Heart left ventricle (tissue), 16 donors: ENCODE data around the gene SLFN5. TPM values are rescaled to one million over a fixed set of nuclear protein-coding genes. Genes with fewer than 3 reads are reported as not detected.

Experiments used
- ATAC-seq, 4 donors: fragments of 200-7000 bp; cut with Tn5 transposase; one replicate each; pipeline ENCODE4 v1.9.1; 2020 to 2022; ENCODE audit warnings: moderate library complexity in 4 of 4, mild to moderate bottlenecking in 3 of 4, moderate number of reproducible peaks in 1 of 4
- DNase-seq, 5 donors: peaks; one replicate each; pipeline ENCODE4 v3.0.0-alpha.2; 2020
- H3K27ac ChIP-seq, 12 donors: fragments of 200-600 bp; sonication (generic) in 4 of 12; one replicate each; pipeline versions ENCODE4 v1.5.0 to v1.8.0; 2016 to 2022; ENCODE audit warnings: mild to moderate bottlenecking in 2 of 12
- H3K27me3 ChIP-seq, 9 donors: fragments of 200-600 bp; sonication (generic) in 2 of 9; one replicate each; pipeline versions ENCODE4 v1.5.1 to v1.8.0; 2016 to 2022; ENCODE audit warnings: mild to moderate bottlenecking in 3 of 9
- H3K36me3 ChIP-seq, 9 donors: fragments of 200-600 bp; sonication (generic) in 2 of 9; one replicate each; pipeline versions ENCODE4 v1.5.0 to v1.8.0; 2018 to 2022; ENCODE audit warnings: mild to moderate bottlenecking in 2 of 9
- H3K4me1 ChIP-seq, 12 donors: fragments of 200-600 bp; sonication (generic) in 4 of 12; one replicate each; pipeline versions ENCODE4 v1.5.0 to v1.8.0; 2016 to 2022; ENCODE audit warnings: mild to moderate bottlenecking in 3 of 12
- H3K4me3 ChIP-seq, 12 donors: fragments of 200-600 bp; sonication (generic) in 4 of 12; one replicate each; pipeline versions ENCODE4 v1.5.0 to v1.8.0; 2017 to 2022; ENCODE audit warnings: mild to moderate bottlenecking in 9 of 12, moderate library complexity in 4 of 12
- H3K9me3 ChIP-seq, 12 donors: fragments of 200-600 bp; sonication (generic) in 4 of 12; one replicate each; pipeline versions ENCODE4 v1.5.0 to v1.8.0; 2016 to 2022; ENCODE audit warnings: mild to moderate bottlenecking in 1 of 12
- POLR2A ChIP-seq, 2 donors: fragments of 450-650 bp; IDR thresholded peaks; one replicate each; pipeline ENCODE4 v1.6.1; 2017; ENCODE audit warnings: antibody characterized with exemption in 2 of 2, mild to moderate bottlenecking in 2 of 2, moderate library complexity in 2 of 2
- WGBS, 4 donors: extraction: QIAGEN DNeasy Blood & Tissue Kit in 2 of 4; methylation state at CpG; one replicate each; pipeline versions ENCODE4 v1.1.5 to v1.1.7; 2013 to 2018; 5-methylcytosine and 5-hydroxymethylcytosine counted together
- intact Hi-C, 10 donors: fragments of 100-400 bp; cut with DNase I; formaldehyde crosslinking; loops; one replicate each; pipeline versions ENCODE4 v1.11.1 to v1.14.2; 2022
- polyA plus RNA-seq, 2 donors: library from polyadenylated mRNA; stranded (reverse); fragments of 200-250 nt; gene quantifications; one replicate each; pipeline ENCODE4 v1.2.3, GENCODE V29; 2013
- total RNA-seq, 9 donors: library from RNA; depleted of rRNA in 2 of 9; stranded (reverse); fragments of >200 nt in 2 of 9; fragmentation: NEBNext Ultra II Directional in 3 of 9; extraction: Animal tissue kit (Norgen Biotek cat#: 25700) in 3 of 9; gene quantifications; one replicate each; pipeline versions ENCODE4 v1.1.0 to v1.2.4, GENCODE V29; 2016 to 2023
- TF ChIP-seq, protein P1 (sequence below), 12 donors: fragments of 200-600 bp; sonication (generic) in 4 of 12; IDR thresholded peaks; one replicate each; pipeline versions ENCODE4 v1.5.0 to v1.8.0; 2018 to 2022; ENCODE audit warnings: antibody characterized with exemption in 12 of 12, mild to moderate bottlenecking in 5 of 12
- donor health status: ischemic (EF 13 %, LVEDD 7.1; RV severe dilation, severe dysfunction).
- donor health status: healthy with polysubstance abuse.
- donor health status: DM: no; HTN: yes; CAD: no.
- donor health status: DM: no; HTN: no; CAD: no.
- donor health status: ischemic (EF 25% LVEDD 6.9; RV normal size, moderate dysfunction).
- donor health status: ischemic (EF 25% LVEDD 5.7; RV mildly dilated, moderate dysfunction).
- donor health status: healthy.
- donor health status: DM: yes; HTN: yes; CAD: no.
- donor health status: ischemic (EF 35%, LVEDD 5.7; RV mildly dilated, moderate dysfunction).
- donor health status: nonischemic (EF 11% LVEDD 7.7; RV severe dilation, severe dysfunction).
- donor health status: DM: yes; HTN: yes; CAD: no.
- donor health status: PGD.
- donor health status: ischemic (EF 29% LVEDD 5.4; RV normal size, mild dysfunction).
- donor health status: nonischemic (EF 23%, LVEDD 6.1; RV moderate dilation, normal function).

The SLFN5 gene
- total and polyA plus RNA-seq, 11 donors: 3.0 to 41.4 (median 13.7) TPM

DNA sequence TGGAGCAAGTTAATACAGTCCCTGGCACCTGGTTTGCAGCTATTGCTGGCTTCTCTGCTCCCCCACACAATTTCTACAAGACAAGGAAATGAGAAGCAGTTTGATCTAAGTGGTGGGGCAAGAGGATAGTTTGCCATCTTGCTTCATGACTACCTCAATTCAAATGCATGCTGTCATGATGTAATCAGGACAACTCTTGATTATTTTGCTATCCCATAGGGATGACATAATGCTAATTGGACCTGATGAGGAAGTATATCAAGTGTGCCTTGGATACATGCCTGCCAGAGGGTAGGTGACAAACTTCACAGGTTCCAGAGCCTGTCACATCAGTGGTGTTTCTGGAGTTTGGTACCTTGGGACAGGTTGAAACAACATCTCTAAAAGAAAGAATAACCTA, 40.9 kb downstream of the SLFN5 start:
- DNase-seq: no peak
- Histone ChIP-seq H3K4me1 (peaks cover 0 to 2% (median 0%) of the 10 kb centered on the region in 12 donors), H3K27me3 (peaks cover 0 to 8% (median 0%) of the 10 kb centered on the region in 9 donors), H3K9me3 (no peaks in the 10 kb centered on the region), H3K4me3 (no peak overlapping the region), H3K27ac (no peak overlapping the region), H3K36me3 (no peaks in the 10 kb centered on the region)
- intact Hi-C loops: no loop called here
- ATAC-seq: no peak
- no peak for TF ChIP-seq POLR2A (IDR thresholded peaks at IDR 0.05)
- TF ChIP-seq, protein P1, sequence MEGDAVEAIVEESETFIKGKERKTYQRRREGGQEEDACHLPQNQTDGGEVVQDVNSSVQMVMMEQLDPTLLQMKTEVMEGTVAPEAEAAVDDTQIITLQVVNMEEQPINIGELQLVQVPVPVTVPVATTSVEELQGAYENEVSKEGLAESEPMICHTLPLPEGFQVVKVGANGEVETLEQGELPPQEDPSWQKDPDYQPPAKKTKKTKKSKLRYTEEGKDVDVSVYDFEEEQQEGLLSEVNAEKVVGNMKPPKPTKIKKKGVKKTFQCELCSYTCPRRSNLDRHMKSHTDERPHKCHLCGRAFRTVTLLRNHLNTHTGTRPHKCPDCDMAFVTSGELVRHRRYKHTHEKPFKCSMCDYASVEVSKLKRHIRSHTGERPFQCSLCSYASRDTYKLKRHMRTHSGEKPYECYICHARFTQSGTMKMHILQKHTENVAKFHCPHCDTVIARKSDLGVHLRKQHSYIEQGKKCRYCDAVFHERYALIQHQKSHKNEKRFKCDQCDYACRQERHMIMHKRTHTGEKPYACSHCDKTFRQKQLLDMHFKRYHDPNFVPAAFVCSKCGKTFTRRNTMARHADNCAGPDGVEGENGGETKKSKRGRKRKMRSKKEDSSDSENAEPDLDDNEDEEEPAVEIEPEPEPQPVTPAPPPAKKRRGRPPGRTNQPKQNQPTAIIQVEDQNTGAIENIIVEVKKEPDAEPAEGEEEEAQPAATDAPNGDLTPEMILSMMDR (IDR thresholded peaks at IDR 0.05): no peak

DNA sequence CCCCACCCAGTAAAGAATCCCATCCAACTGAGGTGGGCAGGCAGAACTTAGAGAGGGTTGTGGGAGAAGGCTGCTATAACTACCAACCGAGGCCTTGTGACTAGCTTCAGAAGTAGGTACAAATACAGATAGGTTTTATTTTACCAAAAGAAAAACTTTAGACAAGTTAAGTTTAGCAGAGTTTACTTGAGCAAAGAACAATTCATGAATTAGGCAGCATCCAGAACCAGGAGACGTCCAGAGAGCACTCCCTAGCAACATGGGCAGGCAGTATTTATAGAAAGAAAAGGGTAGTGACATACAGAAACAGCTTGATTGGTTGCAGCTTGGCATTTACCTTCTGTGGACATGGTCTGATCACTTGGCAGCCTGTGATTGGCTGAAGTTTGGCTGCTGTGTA, 42.1 kb downstream of the SLFN5 start:
- intact Hi-C loops: no loop called here
- no peak for ATAC-seq
- TF ChIP-seq, protein P1 (IDR thresholded peaks at IDR 0.05): no peak
- TF ChIP-seq POLR2A (IDR thresholded peaks at IDR 0.05): no peak

DNA sequence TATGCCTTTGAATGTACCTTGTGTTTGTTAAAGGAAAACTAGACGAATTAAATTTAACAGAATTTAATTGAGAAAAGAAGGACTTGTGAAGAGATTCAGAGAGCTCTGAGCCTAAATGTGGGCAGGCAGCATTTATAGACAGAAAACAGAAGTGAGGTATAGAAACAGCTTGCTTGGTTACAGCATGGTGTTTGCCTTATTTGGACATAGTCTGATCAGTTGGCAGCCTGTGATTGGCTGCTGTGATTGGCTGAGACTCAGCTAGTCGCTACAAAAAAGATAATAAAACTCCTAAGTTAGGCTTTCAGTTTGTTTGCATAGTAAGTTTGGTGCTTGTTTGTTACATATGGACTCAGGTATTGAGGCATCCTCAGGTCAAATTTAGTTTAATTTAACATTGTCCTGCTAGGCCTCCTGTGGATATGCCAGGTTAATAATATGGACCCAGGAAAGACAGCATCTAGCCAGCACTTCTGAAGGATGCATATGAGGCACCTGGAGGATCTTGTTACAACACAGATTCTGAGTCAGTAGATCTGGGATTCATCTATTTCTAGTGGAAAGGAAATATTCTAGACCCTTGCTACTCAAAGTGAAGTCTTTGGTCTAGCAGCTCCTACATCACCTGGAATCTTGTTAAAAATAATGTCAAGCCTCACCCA, 43.4 kb downstream of the SLFN5 start:
- peaks cover 0 to 8% (median 0%) of the 10 kb centered on the region in 9 donors for H3K27me3 ChIP-seq
- H3K36me3 ChIP-seq: no peaks in the 10 kb centered on the region
- no peak overlapping the region for H3K27ac ChIP-seq
- H3K4me1 ChIP-seq: peaks cover 0 to 13% (median 0%) of the 10 kb centered on the region in 12 donors
- intact Hi-C loops: no loop called here
- 56 to 75% (median 66%) methylated on average over 2 of the region's 2 CpGs for WGBS, 4 donors
- ATAC-seq (no peak), DNase-seq (no peak)
- no peak overlapping the region for H3K4me3 ChIP-seq
- H3K9me3 ChIP-seq: peaks cover 0 to 3% (median 0%) of the 10 kb centered on the region in 12 donors
- TF ChIP-seq, protein P1 (IDR thresholded peaks at IDR 0.05): no peak
- TF ChIP-seq POLR2A (IDR thresholded peaks at IDR 0.05): no peak

More for the DNA sequence above, 42.1 kb downstream of the SLFN5 start:
- WGBS, 4 donors: 77 to 86% (median 83%) methylated on average over 2 of the region's 2 CpGs
- no peak overlapping the region for H3K4me3 ChIP-seq
- no peak overlapping the region for H3K27ac ChIP-seq
- no peaks in the 10 kb centered on the region for H3K36me3 ChIP-seq
- peaks cover 0 to 8% (median 0%) of the 10 kb centered on the region in 9 donors for H3K27me3 ChIP-seq
- no peak for DNase-seq
- peaks cover 0 to 13% (median 0%) of the 10 kb centered on the region in 12 donors for H3K4me1 ChIP-seq
- H3K9me3 ChIP-seq: peaks cover 0 to 3% (median 0%) of the 10 kb centered on the region in 12 donors

GRCh38 chr17:35287286-35287811, 44.5 kb downstream of the SLFN5 start:
- DNase-seq (no peak), ATAC-seq (no peak)
- WGBS, 4 donors: 67 to 78% (median 69%) methylated on average over 1 of the region's 1 CpG

More at GRCh38 chr17:35287286-35287811, 44.5 kb downstream of the SLFN5 start:
- peaks cover 0 to 8% (median 0%) of the 10 kb centered on the region in 9 donors for H3K27me3 ChIP-seq
- no peak overlapping the region for H3K27ac ChIP-seq
- H3K9me3 ChIP-seq: peaks cover 0 to 3% (median 0%) of the 10 kb centered on the region in 12 donors
- peaks cover 0 to 13% (median 0%) of the 10 kb centered on the region in 12 donors for H3K4me1 ChIP-seq
- H3K4me3 ChIP-seq: no peak overlapping the region
- TF ChIP-seq POLR2A (IDR thresholded peaks at IDR 0.05): no peak
- intact Hi-C loops: no loop called here
- H3K36me3 ChIP-seq: no peaks in the 10 kb centered on the region
